PC-9 (cell line): Measurements from ENCODE around the gene ZKSCAN4. TPM values are rescaled to one million over a fixed set of nuclear protein-coding genes. Genes with fewer than 3 reads are reported as not detected.

ENCODE experiments used
- Bru-seq: library from RNA; stranded (reverse); fragments of 400-500 nt; gene quantifications from one replicate; lab custom pipeline; 2021; lab: Mats Ljungman, UMichigan
- BruChase-seq, 2 experiments: library from RNA; stranded (reverse); fragments of 400-500 nt; gene quantifications; one replicate each; lab custom pipeline; 2021; lab: Mats Ljungman, UMichigan
- BruUV-seq: library from RNA; stranded (reverse); fragments of 400-500 nt; replicated peaks from 2 replicates; lab custom pipeline; 2021; lab: Mats Ljungman, UMichigan
- CTCF ChIA-PET: fragments of 300-600 bp; sonication (Branson Sonifier 250); formaldehyde crosslinking; loops from one replicate; lab custom pipeline; 2022; ENCODE audit warnings: antibody characterized with exemption; lab: Charles Lee
- POLR2A ChIA-PET: fragments of 300-600 bp; sonication (Branson Sonifier 250); formaldehyde crosslinking; loops from one replicate; lab custom pipeline; 2022; ENCODE audit warnings: antibody characterized with exemption; ENCODE audit not compliant: unreplicated experiment; lab: Charles Lee
- DNase-seq, 2 experiments: peaks; one replicate each; pipeline versions ENCODE4 v3.0.0 to v3.0.0-alpha.2; 2015 to 2022; ENCODE audit warnings: mixed read lengths in 1 of 2
- H2AFZ ChIP-seq: fragments of 200-600 bp; sonication (generic); 2 replicates; pipeline ENCODE4 v1.8.1; 2017; ENCODE audit warnings: antibody characterized with exemption
- H3F3A ChIP-seq: fragments of 200-600 bp; sonication (generic); 2 replicates; pipeline ENCODE4 v1.8.1; 2017; ENCODE audit warnings: antibody characterized with exemption, mild to moderate bottlenecking, low read depth; ENCODE audit not compliant: insufficient read depth
- H3K27ac ChIP-seq: fragments of 200-600 bp; sonication (generic); 2 replicates; pipeline ENCODE4 v1.6.1; 2016; ENCODE audit warnings: mixed run types
- H3K27me3 ChIP-seq: fragments of 200-600 bp; sonication (generic); 2 replicates; pipeline ENCODE4 v1.6.1; 2016; ENCODE audit warnings: low read depth, mixed run types; ENCODE audit not compliant: insufficient read depth
- H3K36me3 ChIP-seq: fragments of 200-600 bp; sonication (generic); 2 replicates; pipeline ENCODE4 v1.6.1; 2016; ENCODE audit warnings: low read depth, mixed run types
- H3K4me1 ChIP-seq: fragments of 200-600 bp; sonication (generic); replicated peaks from 2 replicates; pipeline ENCODE4 v1.6.1; 2016; ENCODE audit warnings: mixed run types; ENCODE audit not compliant: insufficient read depth
- H3K4me2 ChIP-seq: fragments of 200-600 bp; sonication (generic); 2 replicates; pipeline ENCODE4 v1.6.1; 2017; ENCODE audit warnings: mixed run types
- H3K4me3 ChIP-seq: fragments of 200-600 bp; sonication (generic); 2 replicates; pipeline ENCODE4 v1.6.1; 2016; ENCODE audit warnings: mixed run types
- H3K79me2 ChIP-seq: fragments of 200-600 bp; sonication (generic); 2 replicates; pipeline ENCODE4 v1.6.1; 2017; ENCODE audit warnings: low read depth, mixed run types
- H3K9me2 ChIP-seq: fragments of 200-600 bp; sonication (generic); 2 replicates; pipeline ENCODE4 v1.8.1; 2017; ENCODE audit warnings: mild to moderate bottlenecking; ENCODE audit not compliant: insufficient read depth
- H3K9me3 ChIP-seq: fragments of 200-600 bp; sonication (generic); 2 replicates; pipeline ENCODE4 v1.8.1; 2016; ENCODE audit warnings: low read depth; ENCODE audit not compliant: insufficient read depth
- H4K20me1 ChIP-seq: fragments of 200-600 bp; sonication (generic); 2 replicates; pipeline ENCODE4 v1.8.1; 2017; ENCODE audit not compliant: insufficient read depth
- CTCF ChIP-seq: fragments of 200-600 bp; sonication (generic); conservative IDR thresholded peaks from 2 replicates; pipeline ENCODE4 v1.6.1; 2017; ENCODE audit warnings: mixed run types, antibody characterized with exemption, mild to moderate bottlenecking, moderate library complexity
- EZH2 ChIP-seq: fragments of 200-600 bp; sonication (generic); IDR thresholded peaks from 2 replicates; pipeline ENCODE4 v1.8.0; 2017; ENCODE audit warnings: antibody characterized with exemption, low read depth
- intact Hi-C: fragments of 100-400 bp; cut with micrococcal nuclease; formaldehyde crosslinking; loops from one replicate; pipeline ENCODE4 v1.10.0; 2022; ENCODE audit not compliant: unreplicated experiment
- long read RNA-seq: library from polyadenylated mRNA; stranded (forward); transcript quantifications from one replicate; pipeline ENCODE4 v2.0.0, GENCODE V29; 2022
- total RNA-seq: library from RNA; stranded (reverse); gene quantifications from 2 replicates; pipeline ENCODE4 v1.2.3, GENCODE V29; 2021

Gene ZKSCAN4
- 6.0 and 6.7 TPM in 2 replicates for total RNA-seq
- percentile 62 among the genes with signal in this experiment for Bru-seq, nascent RNA
- BruChase-seq, experiment 1, labeled RNA remaining after a 2-hour chase: percentile 62 among the genes with signal in this experiment
- percentile 55 among the genes with signal in this experiment for BruChase-seq, experiment 2, labeled RNA remaining after a 6-hour chase
- long read RNA-seq, transcript ZKSCAN4-201 (5 exons, 2,375 nt): major isoform, 5 of 12 reads
- long read RNA-seq, partial matches to known transcripts: 0 of 12 reads
- long read RNA-seq, other reads (novel, unspliced or antisense): 7 of 12 reads

GRCh38 chr6:28252009-28252975, at the start of gene ZKSCAN4:
Gene ZKSCAN4 (minus strand): TSS chr6:28252269. CDS start chr6:28251980, 289 bp downstream.
- POLR2A ChIA-PET: interaction anchor here (0.6 to 1.0 kb wide), 6 partner anchors 14 to 473 kb away, joined by 3 to 6 read pairs (median 3); partner anchors contain the start of genes ZKSCAN8 and ZSCAN26
- no TSS peak for BruUV-seq
- intact Hi-C loops: loop anchor here (1.0 to 2.0 kb wide), 4 partner anchors 15 to 131 kb away; partner anchors contain the start of genes ZSCAN26 and ZSCAN9
- H3K9me2 ChIP-seq: no peaks in the 10 kb centered on the region; the same call in 1 of the 2 replicates
- peak within 1 kb of the TSS; percentile 99 for H2AFZ ChIP-seq
- H3K36me3 ChIP-seq: no peaks in the 10 kb centered on the region
- peak within 1 kb of the TSS; percentile 99 for H3K4me3 ChIP-seq
- H4K20me1 ChIP-seq: no peaks in the 10 kb centered on the region
- peak; percentile 73 to 76 for DNase-seq
- H3K27ac ChIP-seq: no peak within 1 kb of the TSS
- no peak for TF ChIP-seq CTCF
- no peak for TF ChIP-seq EZH2
- CTCF ChIA-PET: interaction anchor here (0.7 to 1.0 kb wide), 2 partner anchors 104 to 131 kb away, joined by 3 read pairs; no protein-coding TSS in a partner anchor
- H3K79me2 ChIP-seq: peaks cover 17% of the 10 kb centered on the region
- no peaks in the 10 kb centered on the region for H3F3A ChIP-seq
- no peaks in the 10 kb centered on the region for H3K27me3 ChIP-seq
- peaks cover 19% of the 10 kb centered on the region for H3K4me1 ChIP-seq
- peak within 1 kb of the TSS; percentile 96 for H3K4me2 ChIP-seq
- 0 out of 2 replicates have a peak, but pooled peaks cover 2% of the 10 kb centered on the region for H3K9me3 ChIP-seq

DNA sequence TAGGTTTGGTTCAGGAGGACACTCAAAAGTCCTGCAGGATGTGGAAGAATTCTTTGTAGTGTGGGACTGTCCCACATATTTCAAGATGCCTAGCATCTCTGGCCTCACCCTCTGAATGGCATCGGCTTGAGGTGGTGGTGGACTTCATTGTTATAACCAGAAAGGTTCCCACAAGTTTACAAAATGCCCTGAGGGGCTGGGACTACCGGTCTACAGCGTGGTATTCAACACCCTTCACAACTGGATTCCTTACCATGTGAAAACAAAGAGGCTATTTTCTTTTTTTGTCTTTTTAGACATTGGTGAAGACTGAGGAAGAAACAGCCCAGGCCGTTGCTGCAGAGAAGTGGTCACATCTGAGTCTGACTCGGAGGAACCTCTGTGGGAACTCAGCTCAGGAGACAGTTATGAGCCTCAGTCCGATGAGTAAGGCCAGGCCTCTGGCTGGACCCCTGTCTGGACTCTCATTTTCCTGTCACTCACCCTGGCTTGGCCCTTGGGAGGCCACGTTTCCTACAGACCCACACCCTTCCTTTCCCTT, 44.5 kb upstream of the ZKSCAN4 start:
- no peak for DNase-seq
- TF ChIP-seq CTCF: no peak
- TF ChIP-seq EZH2: no peak
- Histone ChIP-seq H3K9me2 (no peaks in the 10 kb centered on the region), H3K9me3 (0 out of 2 replicates have a peak, but pooled peaks cover 5% of the 10 kb centered on the region), H2AFZ (no peak overlapping the region), H3K27ac (no peak overlapping the region), H3F3A (no peaks in the 10 kb centered on the region), H3K4me3 (no peak overlapping the region), H3K27me3 (no peaks in the 10 kb centered on the region), H3K4me1 (no peaks in the 10 kb centered on the region), H3K79me2 (no peaks in the 10 kb centered on the region), H4K20me1 (no peaks in the 10 kb centered on the region), H3K36me3 (no peaks in the 10 kb centered on the region), H3K4me2 (no peak overlapping the region)
- CTCF ChIA-PET: no interaction called here
- BruUV-seq: no TSS peak
- POLR2A ChIA-PET: no interaction called here
- intact Hi-C loops: no loop called here

DNA sequence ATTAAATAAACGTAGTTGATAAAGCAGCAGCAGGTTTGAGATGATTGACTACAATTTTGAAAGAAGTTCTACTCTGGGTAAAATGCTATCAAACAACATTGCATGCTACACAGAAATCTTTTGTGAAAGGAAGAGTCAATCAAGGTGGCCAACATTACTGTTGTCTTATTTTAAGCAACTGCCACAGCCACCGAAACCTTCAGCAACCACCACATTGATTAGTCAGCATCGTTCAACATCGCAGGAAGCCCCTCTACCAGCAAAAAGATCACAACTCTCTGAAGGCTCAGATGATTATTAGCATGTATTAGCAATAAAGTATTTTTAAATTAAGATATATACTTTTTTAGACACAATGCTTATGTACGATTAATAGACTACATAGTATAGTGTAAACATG, 43.3 kb upstream of the ZKSCAN4 start:
- H3K4me1 ChIP-seq: no peaks in the 10 kb centered on the region
- H3K9me3 ChIP-seq: 0 out of 2 replicates have a peak, but pooled peaks cover 7% of the 10 kb centered on the region
- no peaks in the 10 kb centered on the region for H3K36me3 ChIP-seq
- no peak overlapping the region for H2AFZ ChIP-seq
- H3K27me3 ChIP-seq: no peaks in the 10 kb centered on the region
- H3K27ac ChIP-seq: no peak overlapping the region
- BruUV-seq: no TSS peak
- H3K4me3 ChIP-seq: no peak overlapping the region
- no peaks in the 10 kb centered on the region for H3K79me2 ChIP-seq
- TF ChIP-seq CTCF (no peak), EZH2 (no peak)
- no peak for DNase-seq
- intact Hi-C loops: no loop called here
- POLR2A ChIA-PET: no interaction called here
- no peaks in the 10 kb centered on the region for H3F3A ChIP-seq
- CTCF ChIA-PET: no interaction called here
- H3K9me2 ChIP-seq: no peaks in the 10 kb centered on the region
- no peak overlapping the region for H3K4me2 ChIP-seq
- H4K20me1 ChIP-seq: no peaks in the 10 kb centered on the region
